Erythroblast (primary cell): ENCODE data around the gene SCD5.

ENCODE experiments used
- GATA1 ChIP-seq: IDR thresholded peaks from 2 replicates; pipeline ENCODE4 v1.6.1; 2011; ENCODE audit warnings: low read depth, mild to moderate bottlenecking, control low read depth, low read length, moderate library complexity
- POLR2A ChIP-seq: IDR thresholded peaks from 2 replicates; pipeline ENCODE4 v1.6.1; 2011; ENCODE audit warnings: mild to moderate bottlenecking, low read length

DNA sequence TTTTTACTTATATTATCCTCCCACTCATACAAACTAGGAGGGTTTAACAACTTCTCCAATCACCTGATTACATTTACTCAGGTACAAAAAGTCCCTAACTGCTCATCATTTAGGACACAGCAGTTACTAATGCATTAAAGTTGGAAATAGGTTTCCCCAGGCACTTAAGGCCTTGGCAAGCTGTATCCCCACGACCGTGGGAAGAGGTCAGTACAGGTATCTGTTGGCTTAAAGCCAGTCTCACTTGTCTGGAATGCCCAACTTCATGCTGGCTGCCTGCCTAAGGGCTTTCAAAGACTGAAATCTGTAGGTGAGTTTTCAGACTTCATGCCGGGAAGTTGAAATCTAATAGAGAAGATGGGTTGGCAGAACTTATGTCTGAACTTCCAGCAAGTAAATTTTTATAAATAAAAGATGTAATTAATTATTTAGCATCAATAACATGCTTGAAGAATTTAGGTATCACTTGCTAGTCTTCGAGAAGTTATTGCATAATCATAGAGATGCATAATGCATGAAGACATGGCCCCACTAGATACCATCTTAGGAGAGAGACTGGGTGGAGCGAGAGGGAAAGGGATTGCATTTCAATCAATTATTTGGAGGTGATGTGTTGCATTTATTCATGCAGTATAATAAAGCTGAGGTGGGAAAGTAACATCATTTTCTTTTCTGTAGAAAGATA lies 54.2 kb downstream of the SCD5 start:
- no peak for TF ChIP-seq POLR2A
- no peak for TF ChIP-seq GATA1
